ENCODE results near the gene HLA-DRB1.
"Not testable (repeated sequence)": the region's sequence is repeated elsewhere in the genome, so short reads cannot be mapped to it uniquely, and the experiment has no call there.

Gene HLA-DRB1

GRCh38 chr6:32558426-32559057 lies 31.1 kb downstream of the HLA-DRB1 start:
- no peak overlapping the region for H3K4me3 ChIP-seq (ENCODE audit: low read length)
- no peak for TF ChIP-seq CTCF (IDR thresholded peaks at IDR 0.05; ENCODE audit: insufficient read depth, low read depth, low read length, missing control alignments)
- no peak for DNase-seq (ENCODE audit: low read depth)

GRCh38 chr6:32554116-32554965 lies 35.3 kb downstream of the HLA-DRB1 start:
- DNase-seq (ENCODE audit: low read depth): no peak
- no peak for TF ChIP-seq CTCF (IDR thresholded peaks at IDR 0.05; ENCODE audit: insufficient read depth, low read depth, low read length, missing control alignments)
- H3K4me3 ChIP-seq (ENCODE audit: low read length): no peak overlapping the region

- no peak overlapping the region for H3K4me3 ChIP-seq (ENCODE audit: low read length)
- no peak for DNase-seq (ENCODE audit: low read depth)
- TF ChIP-seq CTCF (IDR thresholded peaks at IDR 0.05; ENCODE audit: insufficient read depth, low read depth, low read length, missing control alignments): no peak
Observed at GRCh38 chr6:32553037-32553742, 36.5 kb downstream of the HLA-DRB1 start.

GRCh38 chr6:32551410-32551809 lies 38.2 kb downstream of the HLA-DRB1 start:
- H3K4me3 ChIP-seq (ENCODE audit: low read length): no peak overlapping the region
- TF ChIP-seq CTCF (IDR thresholded peaks at IDR 0.05; ENCODE audit: insufficient read depth, low read depth, low read length, missing control alignments): no peak
- DNase-seq (ENCODE audit: low read depth): no peak

GRCh38 chr6:32539839-32540238 lies 49.8 kb downstream of the HLA-DRB1 start:
- TF ChIP-seq CTCF (IDR thresholded peaks at IDR 0.05; ENCODE audit: insufficient read depth, low read depth, low read length, missing control alignments): no peak
- no peak for DNase-seq (ENCODE audit: low read depth)
- H3K4me3 ChIP-seq (ENCODE audit: low read length): no peak overlapping the region

GRCh38 chr6:32530431-32530793 lies 59.2 kb downstream of the HLA-DRB1 start:
- not testable (repeated sequence) for H3K4me3 ChIP-seq (ENCODE audit: low read length); DNase-seq (ENCODE audit: low read depth)

GRCh38 chr6:32529697-32530430 lies 59.8 kb downstream of the HLA-DRB1 start, which contains the start of gene HLA-DRB5:
Gene HLA-DRB5, minus strand, starts transcription at chr6:32530287. Its CDS starts 63 bp downstream, at chr6:32530224.
- no peak within 1 kb of the TSS for H3K4me3 ChIP-seq (ENCODE audit: low read length)
- no peak for DNase-seq (ENCODE audit: low read depth)
- no peak for TF ChIP-seq CTCF (IDR thresholded peaks at IDR 0.05; ENCODE audit: insufficient read depth, low read depth, low read length, missing control alignments)

Measured in epithelial cell of esophagus (primary cell).